ENCODE results near the gene TSPAN11. TPM values are rescaled to one million over a fixed set of nuclear protein-coding genes. Genes with fewer than 3 reads are reported as not detected.

Gene TSPAN11
- total RNA-seq, 1 donor from 2014 or later = 12.4 TPM

- Mint-ChIP-seq H3K4me1 (ENCODE audit: low read depth, unreplicated experiment) (no peaks in the 10 kb centered on the region), H3K27me3 (ENCODE audit: low read depth, unreplicated experiment) (peaks cover 9% of the 10 kb centered on the region), H3K4me3 (ENCODE audit: unreplicated experiment) (no peak overlapping the region), H3K36me3 (ENCODE audit: low read depth, unreplicated experiment) (peaks cover 2% of the 10 kb centered on the region), H3K27ac (ENCODE audit: unreplicated experiment) (no peak overlapping the region), H3K9me3 (ENCODE audit: unreplicated experiment) (peaks cover 7% of the 10 kb centered on the region)
- no peak for TF ChIP-seq CTCF (IDR thresholded peaks at IDR 0.05; ENCODE audit: insufficient read depth, low read depth, low read length)
- no peak for TF ChIP-seq EZH2 (IDR thresholded peaks at IDR 0.05; ENCODE audit: insufficient read depth, low read length)
- Histone ChIP-seq H3K36me3 (ENCODE audit: insufficient read depth, low read length) (no peaks in the 10 kb centered on the region), H3K79me2 (ENCODE audit: insufficient read depth, low read length) (no peaks in the 10 kb centered on the region), H2AFZ (ENCODE audit: low read depth, low read length) (no peak overlapping the region), H3K4me3 (ENCODE audit: insufficient read depth, low read depth, low read length) (no peak overlapping the region), H3K27ac (ENCODE audit: low read depth, low read length) (no peak overlapping the region), H3K4me2 (ENCODE audit: low read length) (no peak overlapping the region), H3K4me1 (ENCODE audit: insufficient read depth, low read length) (no peaks in the 10 kb centered on the region), H3K9ac (ENCODE audit: low read length) (no peak overlapping the region), H3K9me3 (ENCODE audit: insufficient read depth, low read depth, low read length) (no peaks in the 10 kb centered on the region), H4K20me1 (ENCODE audit: insufficient read depth, low read length) (no peaks in the 10 kb centered on the region), H3K27me3 (ENCODE audit: insufficient read depth, low read length) (no peaks in the 10 kb centered on the region)
- DNase-seq (ENCODE audit: low read depth) (no peak), FAIRE-seq (no peak)
These were observed 19.1 kb downstream of the TSPAN11 start for GRCh38 chr12:30945443-30946164.

- H3K4me1 Mint-ChIP-seq (ENCODE audit: low read depth, unreplicated experiment) = peaks cover 2% of the 10 kb centered on the region
- H3K27ac ChIP-seq (ENCODE audit: low read depth, low read length) = no peak overlapping the region
- peaks cover 3% of the 10 kb centered on the region for H3K27me3 Mint-ChIP-seq (ENCODE audit: low read depth, unreplicated experiment)
- FAIRE-seq (no peak), DNase-seq (ENCODE audit: low read depth) (no peak)
- H3K4me1 ChIP-seq (ENCODE audit: insufficient read depth, low read length) = no peaks in the 10 kb centered on the region
- TF ChIP-seq CTCF (IDR thresholded peaks at IDR 0.05; ENCODE audit: insufficient read depth, low read depth, low read length) = no peak
- TF ChIP-seq EZH2 (IDR thresholded peaks at IDR 0.05; ENCODE audit: insufficient read depth, low read length) = no peak
- H3K4me3 ChIP-seq (ENCODE audit: insufficient read depth, low read depth, low read length) = no peak overlapping the region
- no peaks in the 10 kb centered on the region for H3K79me2 ChIP-seq (ENCODE audit: insufficient read depth, low read length)
- H3K4me2 ChIP-seq (ENCODE audit: low read length) = no peak overlapping the region
- peaks cover 5% of the 10 kb centered on the region for H3K9me3 Mint-ChIP-seq (ENCODE audit: unreplicated experiment)
- peaks cover 1% of the 10 kb centered on the region for H3K36me3 Mint-ChIP-seq (ENCODE audit: low read depth, unreplicated experiment)
- no peaks in the 10 kb centered on the region for H3K27me3 ChIP-seq (ENCODE audit: insufficient read depth, low read length)
- no peak overlapping the region for H2AFZ ChIP-seq (ENCODE audit: low read depth, low read length)
- no peak overlapping the region for H3K9ac ChIP-seq (ENCODE audit: low read length)
- no peak overlapping the region for H3K27ac Mint-ChIP-seq (ENCODE audit: unreplicated experiment)
- H3K9me3 ChIP-seq (ENCODE audit: insufficient read depth, low read depth, low read length) = no peaks in the 10 kb centered on the region
- no peaks in the 10 kb centered on the region for H4K20me1 ChIP-seq (ENCODE audit: insufficient read depth, low read length)
- no peak overlapping the region for H3K4me3 Mint-ChIP-seq (ENCODE audit: unreplicated experiment)
- no peaks in the 10 kb centered on the region for H3K36me3 ChIP-seq (ENCODE audit: insufficient read depth, low read length)
These were observed 25.5 kb downstream of the TSPAN11 start for GRCh38 chr12:30952015-30952414.

- H3K4me1 Mint-ChIP-seq (ENCODE audit: low read depth, unreplicated experiment) = peaks cover 2% of the 10 kb centered on the region
- peaks cover 3% of the 10 kb centered on the region for H3K9me3 Mint-ChIP-seq (ENCODE audit: unreplicated experiment)
- no peak for FAIRE-seq
- Histone ChIP-seq H4K20me1 (ENCODE audit: insufficient read depth, low read length) (no peaks in the 10 kb centered on the region), H3K4me1 (ENCODE audit: insufficient read depth, low read length) (no peaks in the 10 kb centered on the region), H3K27ac (ENCODE audit: low read depth, low read length) (no peak overlapping the region), H2AFZ (ENCODE audit: low read depth, low read length) (no peak overlapping the region), H3K9ac (ENCODE audit: low read length) (no peak overlapping the region), H3K27me3 (ENCODE audit: insufficient read depth, low read length) (no peaks in the 10 kb centered on the region), H3K4me3 (ENCODE audit: insufficient read depth, low read depth, low read length) (no peak overlapping the region), H3K79me2 (ENCODE audit: insufficient read depth, low read length) (no peaks in the 10 kb centered on the region), H3K9me3 (ENCODE audit: insufficient read depth, low read depth, low read length) (no peaks in the 10 kb centered on the region), H3K4me2 (ENCODE audit: low read length) (no peak overlapping the region), H3K36me3 (ENCODE audit: insufficient read depth, low read length) (no peaks in the 10 kb centered on the region)
- no peak overlapping the region for H3K4me3 Mint-ChIP-seq (ENCODE audit: unreplicated experiment)
- H3K36me3 Mint-ChIP-seq (ENCODE audit: low read depth, unreplicated experiment) = peaks cover 1% of the 10 kb centered on the region
- no peak overlapping the region for H3K27ac Mint-ChIP-seq (ENCODE audit: unreplicated experiment)
- DNase-seq (ENCODE audit: low read depth) = no peak
- TF ChIP-seq EZH2 (IDR thresholded peaks at IDR 0.05; ENCODE audit: insufficient read depth, low read length) (no peak), CTCF (IDR thresholded peaks at IDR 0.05; ENCODE audit: insufficient read depth, low read depth, low read length) (no peak)
- peaks cover 8% of the 10 kb centered on the region for H3K27me3 Mint-ChIP-seq (ENCODE audit: low read depth, unreplicated experiment)
These were observed 26.7 kb downstream of the TSPAN11 start for GRCh38 chr12:30953257-30953656.

Measured in astrocyte (in vitro differentiated cells and primary cell).